Smooth muscle cell (in vitro differentiated cells): ENCODE data around the gene CFB. TPM values are rescaled to one million over a fixed set of nuclear protein-coding genes. Genes with fewer than 3 reads are reported as not detected.

Experiments used
- DNase-seq: peaks from one replicate; lab custom pipeline; 2025; ENCODE audit not compliant: unreplicated experiment; lab: John Stamatoyannopoulos, UW
- H2AFZ ChIP-seq: fragments of 200-600 bp; sonication (generic); 2 replicates; pipeline ENCODE4 v1.6.0; 2016; ENCODE audit warnings: antibody characterized with exemption, low read depth, mild to moderate bottlenecking
- H3F3A ChIP-seq: fragments of 200-600 bp; sonication (generic); 2 replicates; pipeline ENCODE4 v1.6.0; 2017; ENCODE audit warnings: antibody characterized with exemption, low read depth
- H3K27ac ChIP-seq: fragments of 200-600 bp; sonication (generic); 2 replicates; pipeline ENCODE4 v1.5.1; 2016; ENCODE audit warnings: low read depth, mild to moderate bottlenecking
- H3K27me3 ChIP-seq: fragments of 200-600 bp; sonication (generic); 2 replicates; pipeline ENCODE4 v1.6.1; 2016; ENCODE audit warnings: low read depth, mild to moderate bottlenecking
- H3K36me3 ChIP-seq: fragments of 200-600 bp; sonication (generic); 2 replicates; pipeline ENCODE4 v1.5.1; 2016; ENCODE audit warnings: low read depth
- H3K4me1 ChIP-seq: fragments of 200-600 bp; sonication (generic); 2 replicates; pipeline ENCODE4 v1.5.1; 2016; ENCODE audit warnings: low read depth
- H3K4me2 ChIP-seq: fragments of 200-600 bp; sonication (generic); 2 replicates; pipeline ENCODE4 v1.6.0; 2016; ENCODE audit warnings: mild to moderate bottlenecking
- H3K4me3 ChIP-seq: fragments of 200-600 bp; sonication (generic); 2 replicates; pipeline ENCODE4 v1.5.1; 2016; ENCODE audit warnings: mild to moderate bottlenecking
- H3K79me2 ChIP-seq: fragments of 200-600 bp; sonication (generic); 2 replicates; pipeline ENCODE4 v1.6.0; 2016; ENCODE audit warnings: low read depth, mild to moderate bottlenecking
- H3K9ac ChIP-seq: fragments of 200-600 bp; sonication (generic); 2 replicates; pipeline ENCODE4 v1.6.0; 2016; ENCODE audit warnings: low read depth
- H3K9me3 ChIP-seq: fragments of 200-600 bp; sonication (generic); replicated peaks from 2 replicates; pipeline ENCODE4 v1.5.1; 2016; ENCODE audit warnings: low read depth
- H4K20me1 ChIP-seq: fragments of 200-600 bp; sonication (generic); 2 replicates; pipeline ENCODE4 v1.6.0; 2016; ENCODE audit warnings: low read depth
- WGBS: methylation state at CpG from one replicate; pipeline ENCODE4 v1.1.7; 2016; ENCODE audit warnings: low lambda C conversion rate; 5-methylcytosine and 5-hydroxymethylcytosine counted together
- polyA plus RNA-seq: library from polyadenylated mRNA; unstranded; fragments of >200 nt; fragmentation: Nextera tagmentation; extraction: Ambion mirVana; gene quantifications from 2 replicates; pipeline ENCODE4 v1.2.1, GENCODE V29; 2016
- total RNA-seq: library from RNA; depleted of rRNA; stranded (reverse); fragments of >200 nt; gene quantifications from 2 replicates; pipeline ENCODE4 v1.2.3, GENCODE V29; 2014
- TF ChIP-seq, protein P1 (sequence below): fragments of 200-600 bp; sonication (generic); IDR thresholded peaks from 2 replicates; pipeline ENCODE4 v1.5.1; 2017; ENCODE audit warnings: borderline replicate concordance, mild to moderate bottlenecking, antibody characterized with exemption; ENCODE audit not compliant: insufficient read depth, poor library complexity, severe bottlenecking

CFB gene
- total and polyA plus RNA-seq, 2 experiments from 2014 or later, result 2.3 TPM; not detected in 1

DNA sequence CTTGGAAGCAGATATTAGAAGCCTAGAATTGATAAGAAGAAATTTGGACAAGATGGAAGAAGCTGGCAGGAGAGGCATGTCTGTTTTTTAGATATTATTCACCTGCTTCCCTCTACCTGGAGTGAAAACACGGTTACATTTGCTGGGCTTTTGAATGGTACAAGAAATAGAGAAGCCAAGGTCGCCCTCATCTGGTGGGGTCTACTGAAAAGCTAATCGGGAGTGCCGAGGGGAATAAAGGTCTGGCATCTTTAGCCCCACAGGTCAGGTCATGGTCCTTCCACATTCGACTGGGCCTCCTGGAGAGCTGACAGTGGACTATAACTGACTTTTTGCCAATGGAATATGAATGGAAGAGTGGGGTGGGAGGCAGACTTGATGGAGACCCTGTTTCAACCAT is 23.0 kb upstream of the CFB start:
- Histone ChIP-seq H3K4me3 (no peak overlapping the region), H3K79me2 (no peaks in the 10 kb centered on the region), H2AFZ (no peak overlapping the region), H3K9me3 (no peaks in the 10 kb centered on the region), H3K4me1 (no peaks in the 10 kb centered on the region), H3K4me2 (no peak overlapping the region), H3K27ac (no peak overlapping the region), H3K9ac (no peak overlapping the region), H3F3A (no peaks in the 10 kb centered on the region), H3K36me3 (no peaks in the 10 kb centered on the region), H3K27me3 (peaks cover 2% of the 10 kb centered on the region), H4K20me1 (no peaks in the 10 kb centered on the region)
- TF ChIP-seq, protein P1, sequence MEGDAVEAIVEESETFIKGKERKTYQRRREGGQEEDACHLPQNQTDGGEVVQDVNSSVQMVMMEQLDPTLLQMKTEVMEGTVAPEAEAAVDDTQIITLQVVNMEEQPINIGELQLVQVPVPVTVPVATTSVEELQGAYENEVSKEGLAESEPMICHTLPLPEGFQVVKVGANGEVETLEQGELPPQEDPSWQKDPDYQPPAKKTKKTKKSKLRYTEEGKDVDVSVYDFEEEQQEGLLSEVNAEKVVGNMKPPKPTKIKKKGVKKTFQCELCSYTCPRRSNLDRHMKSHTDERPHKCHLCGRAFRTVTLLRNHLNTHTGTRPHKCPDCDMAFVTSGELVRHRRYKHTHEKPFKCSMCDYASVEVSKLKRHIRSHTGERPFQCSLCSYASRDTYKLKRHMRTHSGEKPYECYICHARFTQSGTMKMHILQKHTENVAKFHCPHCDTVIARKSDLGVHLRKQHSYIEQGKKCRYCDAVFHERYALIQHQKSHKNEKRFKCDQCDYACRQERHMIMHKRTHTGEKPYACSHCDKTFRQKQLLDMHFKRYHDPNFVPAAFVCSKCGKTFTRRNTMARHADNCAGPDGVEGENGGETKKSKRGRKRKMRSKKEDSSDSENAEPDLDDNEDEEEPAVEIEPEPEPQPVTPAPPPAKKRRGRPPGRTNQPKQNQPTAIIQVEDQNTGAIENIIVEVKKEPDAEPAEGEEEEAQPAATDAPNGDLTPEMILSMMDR, result no peak
- 37% methylated on average over 5 of the region's 5 CpGs for WGBS
- DNase-seq, result no peak

DNA sequence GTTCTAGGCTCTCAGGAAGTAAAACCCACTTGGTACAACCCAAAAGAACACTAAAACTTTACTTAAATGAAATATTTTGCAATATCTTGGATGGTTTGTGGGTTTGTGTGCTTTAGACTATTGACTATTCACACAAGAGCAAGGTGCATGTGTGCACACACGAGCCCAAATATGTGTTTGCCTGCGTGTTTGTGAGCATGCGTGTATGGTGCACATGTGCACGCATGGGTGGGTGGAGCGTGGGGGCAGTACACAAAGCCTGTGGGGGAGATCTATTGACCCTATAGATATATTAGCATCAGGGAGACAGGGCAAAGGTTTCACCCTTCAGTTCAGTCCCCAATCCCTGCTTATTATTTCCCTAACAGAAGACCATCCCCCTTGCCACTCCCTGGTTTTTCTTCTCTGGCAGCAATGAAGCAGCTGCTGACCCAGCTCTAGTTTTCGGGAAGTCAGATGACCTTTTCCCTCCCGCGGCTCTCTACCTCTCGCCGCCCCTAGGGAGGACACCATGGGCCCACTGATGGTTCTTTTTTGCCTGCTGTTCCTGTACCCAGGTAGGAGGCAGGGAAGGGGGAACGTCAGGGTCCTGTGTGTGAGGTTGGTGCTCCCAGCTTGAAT is 18.5 kb upstream of the CFB start, which contains the start of gene C2:
TSS of gene C2 (plus strand) at position 476 of the 621 bp plus-strand sequence. CDS start at position 512, 36 bp downstream.
- H3K27ac ChIP-seq, result no peak within 1 kb of the TSS

DNA sequence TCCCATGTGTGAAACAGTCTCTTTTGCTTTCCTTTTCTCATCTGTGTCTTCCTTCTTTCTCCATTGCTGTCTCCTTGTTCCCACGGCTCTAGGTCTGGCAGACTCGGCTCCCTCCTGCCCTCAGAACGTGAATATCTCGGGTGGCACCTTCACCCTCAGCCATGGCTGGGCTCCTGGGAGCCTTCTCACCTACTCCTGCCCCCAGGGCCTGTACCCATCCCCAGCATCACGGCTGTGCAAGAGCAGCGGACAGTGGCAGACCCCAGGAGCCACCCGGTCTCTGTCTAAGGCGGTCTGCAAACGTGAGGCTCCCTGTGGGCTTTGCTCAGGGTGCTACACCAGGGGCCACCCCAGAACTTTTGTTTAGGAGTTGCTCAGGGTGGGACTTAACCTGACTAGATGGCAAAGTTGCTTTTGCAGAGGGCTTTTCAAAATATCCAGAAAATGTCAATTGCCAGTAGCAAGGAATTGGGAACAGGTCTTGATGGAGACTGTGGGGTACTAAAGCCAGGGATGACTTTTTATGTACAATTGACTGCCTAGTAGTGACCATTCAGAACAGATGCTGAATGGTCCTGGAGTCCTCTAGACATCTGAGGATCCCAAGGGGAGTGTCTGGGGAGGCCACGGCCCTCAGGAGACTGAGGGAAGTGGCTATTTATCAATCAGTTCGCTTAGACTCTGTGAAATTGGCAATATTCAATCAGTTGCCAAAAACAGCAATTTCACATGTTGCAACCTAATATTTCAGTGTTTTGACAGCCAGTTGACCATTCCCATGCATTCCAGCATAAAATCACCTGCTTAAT is 17.8 kb upstream of the CFB start:
- Histone ChIP-seq H3K4me3 (no peak overlapping the region), H3K27me3 (peaks cover 4% of the 10 kb centered on the region), H2AFZ (no peak overlapping the region), H3F3A (no peaks in the 10 kb centered on the region), H3K4me1 (no peaks in the 10 kb centered on the region), H3K27ac (no peak overlapping the region), H3K79me2 (no peaks in the 10 kb centered on the region), H3K9me3 (no peaks in the 10 kb centered on the region), H3K36me3 (no peaks in the 10 kb centered on the region), H4K20me1 (no peaks in the 10 kb centered on the region), H3K9ac (no peak overlapping the region), H3K4me2 (no peak overlapping the region)
- WGBS, result 92% methylated on average over 11 of the region's 11 CpGs
- TF ChIP-seq, protein P1, result no peak
- no peak for DNase-seq

More for the DNA sequence above, 18.5 kb upstream of the CFB start, which contains the start of gene C2:
- no peak within 1 kb of the TSS for H3K4me2 ChIP-seq
- WGBS, result 90% methylated on average over 11 of the region's 11 CpGs
- H3K4me3 ChIP-seq, result no peak within 1 kb of the TSS
- no peaks in the 10 kb centered on the region for H4K20me1 ChIP-seq
- DNase-seq, result no peak
- no peaks in the 10 kb centered on the region for H3F3A ChIP-seq
- no peaks in the 10 kb centered on the region for H3K36me3 ChIP-seq
- H3K27me3 ChIP-seq, result peaks cover 4% of the 10 kb centered on the region
- TF ChIP-seq, protein P1, result no peak
- no peaks in the 10 kb centered on the region for H3K79me2 ChIP-seq
- no peaks in the 10 kb centered on the region for H3K9me3 ChIP-seq
- no peak within 1 kb of the TSS for H2AFZ ChIP-seq
- H3K9ac ChIP-seq, result no peak within 1 kb of the TSS
- H3K4me1 ChIP-seq, result no peaks in the 10 kb centered on the region
